DND-41 (cell line): ENCODE results near the gene NDUFB6.

Experiments
- ATAC-seq: fragments of 200-7000 bp; cut with Tn5 transposase; 3 replicates; pipeline ENCODE4 v1.9.1; 2021; ENCODE audit warnings: low read depth; ENCODE audit not compliant: insufficient read depth
- DNase-seq: peaks from one replicate; pipeline ENCODE4 v3.0.0-alpha.2; 2020
- H2AFZ ChIP-seq: 2 replicates; pipeline ENCODE4 v1.6.0; 2012; ENCODE audit warnings: low read depth, low read length
- H3K27ac ChIP-seq: 2 replicates; pipeline ENCODE4 v1.5.1; 2012; ENCODE audit warnings: low read length, inconsistent platforms
- H3K27me3 ChIP-seq: fragments of 200-600 bp; sonication (generic); 2 replicates; pipeline ENCODE4 v1.6.0; 2012; ENCODE audit warnings: low read length, mild to moderate bottlenecking, inconsistent platforms; ENCODE audit not compliant: insufficient read depth, poor library complexity
- H3K36me3 ChIP-seq: 2 replicates; pipeline ENCODE4 v1.5.1; 2012; ENCODE audit warnings: low read length, inconsistent platforms; ENCODE audit not compliant: insufficient read depth
- H3K4me1 ChIP-seq: 2 replicates; pipeline ENCODE4 v1.5.1; 2012; ENCODE audit warnings: mild to moderate bottlenecking, low read length; ENCODE audit not compliant: insufficient read depth
- H3K4me2 ChIP-seq: 2 replicates; pipeline ENCODE4 v1.6.0; 2012; ENCODE audit warnings: mild to moderate bottlenecking, moderate library complexity, low read length, inconsistent platforms; ENCODE audit not compliant: insufficient read depth
- H3K4me3 ChIP-seq, 2 experiments: fragments of 200-600 bp in 1 of 2; shearing (Covaris generic) in 1 of 2; 2 replicates each; pipeline ENCODE4 v1.5.1; 2012 to 2016; ENCODE audit warnings: inconsistent platforms in 2 of 2, low read length in 2 of 2, mild to moderate bottlenecking in 2 of 2, low read depth in 1 of 2, moderate library complexity in 1 of 2
- H3K79me2 ChIP-seq: 2 replicates; pipeline ENCODE4 v1.6.0; 2012; ENCODE audit warnings: low read length, inconsistent platforms; ENCODE audit not compliant: insufficient read depth
- H3K9ac ChIP-seq: 2 replicates; pipeline ENCODE4 v1.6.0; 2012; ENCODE audit warnings: low read depth, mild to moderate bottlenecking, inconsistent platforms, low read length, moderate library complexity
- H3K9me3 ChIP-seq: 2 replicates; pipeline ENCODE4 v1.5.1; 2012; ENCODE audit warnings: low read length, moderate library complexity, mild to moderate bottlenecking, inconsistent platforms; ENCODE audit not compliant: insufficient read depth, severe bottlenecking
- H4K20me1 ChIP-seq: 2 replicates; pipeline ENCODE4 v1.6.0; 2012; ENCODE audit warnings: low read length; ENCODE audit not compliant: insufficient read depth
- CTCF ChIP-seq: IDR thresholded peaks from 2 replicates; pipeline ENCODE4 v1.5.1; 2012; ENCODE audit warnings: borderline replicate concordance, low read length, moderate library complexity, mild to moderate bottlenecking; ENCODE audit not compliant: poor library complexity, severe bottlenecking; ENCODE audit errors: extremely low read depth
- EZH2 ChIP-seq: IDR thresholded peaks from 3 replicates; pipeline ENCODE4 v1.6.1; 2012; ENCODE audit warnings: borderline replicate concordance, low read depth, mild to moderate bottlenecking, moderate library complexity, low read length, inconsistent platforms; ENCODE audit not compliant: severe bottlenecking

The NDUFB6 gene

GRCh38 chr9:32508728-32509127 lies 64.2 kb downstream of the NDUFB6 start:
- H3K4me3 ChIP-seq, result no peak overlapping the region
- no peaks in the 10 kb centered on the region for H3K27me3 ChIP-seq
- no peaks in the 10 kb centered on the region for H3K36me3 ChIP-seq
- H3K9me3 ChIP-seq, result no peaks in the 10 kb centered on the region
- H3K4me1 ChIP-seq, result no peaks in the 10 kb centered on the region
- no peak overlapping the region for H3K27ac ChIP-seq
- H4K20me1 ChIP-seq, result no peaks in the 10 kb centered on the region
- TF ChIP-seq CTCF, result no peak
- no peak for TF ChIP-seq EZH2
- H3K4me2 ChIP-seq, result no peak overlapping the region
- no peak overlapping the region for H2AFZ ChIP-seq
- no peak overlapping the region for H3K9ac ChIP-seq
- DNase-seq (no peak), ATAC-seq (no peak)
- no peaks in the 10 kb centered on the region for H3K79me2 ChIP-seq

GRCh38 chr9:32503008-32503407 lies 70.0 kb downstream of the NDUFB6 start:
- Histone ChIP-seq H2AFZ (no peak overlapping the region), H3K27me3 (no peaks in the 10 kb centered on the region), H3K4me2 (no peak overlapping the region), H3K4me3 (no peak overlapping the region), H3K79me2 (no peaks in the 10 kb centered on the region), H3K36me3 (peaks cover 7% of the 10 kb centered on the region; the same call in 1 of the 2 replicates), H3K9ac (no peak overlapping the region), H3K27ac (no peak overlapping the region), H4K20me1 (no peaks in the 10 kb centered on the region), H3K4me1 (no peaks in the 10 kb centered on the region), H3K9me3 (no peaks in the 10 kb centered on the region)
- DNase-seq (no peak), ATAC-seq (no peak)
- TF ChIP-seq CTCF (no peak), EZH2 (no peak)
